ENCODE measurements around the gene MLYCD.

The MLYCD gene

DNA sequence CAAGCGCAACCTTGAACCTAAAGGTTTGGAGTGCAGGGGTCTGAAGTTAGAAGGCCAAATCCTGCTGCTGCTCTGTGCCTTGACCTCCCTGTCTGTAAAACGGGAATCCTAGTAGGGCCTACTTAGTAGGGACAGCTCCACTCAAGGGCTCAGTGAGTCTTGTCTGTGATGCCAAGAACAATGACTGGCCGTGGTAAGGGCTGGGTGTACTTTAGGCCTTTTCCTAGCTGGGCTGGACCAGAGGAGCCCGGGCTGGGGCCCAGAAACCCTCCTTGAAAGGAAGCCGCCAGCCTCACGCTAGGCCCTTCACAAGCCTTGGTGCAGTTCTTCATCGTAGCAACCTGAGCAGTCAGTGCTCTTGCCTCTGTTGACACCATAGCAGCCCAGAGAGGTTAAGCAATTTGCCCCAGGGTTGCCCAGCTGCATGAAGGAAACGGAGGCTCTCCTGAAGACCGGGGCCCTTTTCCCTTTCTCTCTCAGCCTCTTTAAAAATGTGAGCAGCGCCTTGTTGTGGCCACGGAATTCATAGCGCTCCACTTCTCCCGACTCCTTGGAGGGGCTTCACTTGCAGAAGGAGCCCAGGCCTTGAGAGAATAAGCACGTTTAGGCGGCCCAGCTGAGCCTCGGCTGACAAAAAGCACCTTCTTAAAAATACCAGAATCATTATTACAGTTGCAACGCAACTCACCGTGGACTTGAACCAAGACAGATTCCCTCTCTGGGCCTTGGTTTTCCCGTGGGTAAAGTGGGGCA lies 73.5 kb downstream of the MLYCD start:
- no peak for DNase-seq

GRCh38 chr16:83973077-83973476 lies 74.2 kb downstream of the MLYCD start:
- no peak for DNase-seq

- DNase-seq, result no peak
Measured at GRCh38 chr16:83973581-83974385, 74.9 kb downstream of the MLYCD start.

DNA sequence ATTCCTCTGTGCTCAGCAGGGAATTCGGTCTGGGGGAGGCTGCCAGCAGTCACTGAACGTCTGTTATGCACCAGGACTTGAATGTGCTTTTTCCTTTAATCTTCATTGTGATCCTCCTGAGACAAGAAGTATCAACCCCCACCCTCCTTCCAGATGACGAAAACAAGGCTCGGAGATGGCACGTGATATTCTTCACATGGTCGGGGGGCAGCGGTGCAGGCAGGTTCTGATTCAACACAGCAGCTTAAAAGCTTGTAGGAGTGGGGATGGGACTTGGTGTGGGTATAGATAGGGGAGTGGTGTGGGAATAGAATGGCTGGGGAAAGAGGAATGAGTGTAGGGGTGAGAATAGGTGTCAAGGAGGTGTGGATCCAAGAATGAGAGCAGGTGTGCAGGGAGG lies 75.6 kb downstream of the MLYCD start:
- no peak for DNase-seq

GRCh38 chr16:83975590-83976260 lies 76.8 kb downstream of the MLYCD start:
- no peak for DNase-seq

All from SIG-M5 (cell line).